Stimulated activated CD4-positive, alpha-beta T cell treated with anti-CD3 and anti-CD28 coated beads, Interleukin-4, amount 100 ng/mL, for 24 hours (primary cell): Measurements from ENCODE around the gene MEF2D.
A peak's percentile ranks its signal among the peaks of the same experiment; 100 is the strongest.

Source experiments
- DNase-seq: peaks from one replicate; pipeline ENCODE4 v3.0.0-alpha.2; 2020

MEF2D gene

DNA sequence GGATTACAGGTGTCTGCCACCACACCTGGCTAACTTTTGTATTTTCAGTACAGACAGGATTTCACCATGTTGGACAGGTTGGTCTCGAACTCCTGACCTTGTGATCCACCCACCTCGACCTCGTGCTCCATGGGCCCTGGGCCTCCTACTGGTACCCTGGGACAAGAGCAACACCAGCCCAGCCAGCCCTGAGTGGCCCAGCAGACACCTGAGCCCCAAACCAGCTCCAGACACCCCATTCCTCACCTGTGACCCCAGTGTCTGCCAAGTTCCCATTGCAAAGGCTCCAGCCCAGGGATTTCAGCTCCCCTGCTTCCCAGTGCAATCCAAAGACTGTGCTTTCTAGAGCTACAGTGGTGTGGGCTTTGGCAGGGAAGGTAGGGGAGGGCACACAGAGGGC is 14.6 kb downstream of the MEF2D start:
- DNase-seq: no peak

DNA sequence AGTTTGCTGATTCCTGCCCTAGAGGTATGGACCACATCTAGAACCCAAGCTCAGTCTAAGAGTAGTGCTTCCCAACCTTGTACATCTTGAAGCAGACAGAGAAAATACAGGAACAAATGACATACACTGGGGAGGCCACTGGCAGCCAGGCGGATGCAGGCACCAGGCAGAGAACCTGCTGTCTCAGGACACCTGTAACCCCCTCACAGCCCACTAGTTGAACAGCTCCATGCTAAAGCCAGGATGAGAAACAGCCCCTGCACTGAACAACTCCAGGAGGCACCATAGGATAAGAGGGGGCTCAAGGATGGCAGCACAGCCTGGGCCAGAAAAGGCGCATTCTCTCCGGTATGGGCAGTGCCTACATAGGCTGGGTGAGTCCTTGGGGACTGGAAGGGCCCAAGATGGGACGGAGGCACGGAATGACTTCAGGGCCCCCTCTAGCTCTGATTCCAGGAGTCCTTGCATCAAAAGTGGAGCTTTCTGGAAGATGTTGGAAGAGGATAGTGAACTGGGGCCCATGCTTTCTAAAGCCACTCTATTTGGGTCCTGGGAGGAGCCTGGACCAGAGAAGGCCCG is 16.0 kb downstream of the MEF2D start:
- no peak for DNase-seq

GRCh38 chr1:156483397-156483796 is 17.2 kb downstream of the MEF2D start:
- no peak for DNase-seq

DNA sequence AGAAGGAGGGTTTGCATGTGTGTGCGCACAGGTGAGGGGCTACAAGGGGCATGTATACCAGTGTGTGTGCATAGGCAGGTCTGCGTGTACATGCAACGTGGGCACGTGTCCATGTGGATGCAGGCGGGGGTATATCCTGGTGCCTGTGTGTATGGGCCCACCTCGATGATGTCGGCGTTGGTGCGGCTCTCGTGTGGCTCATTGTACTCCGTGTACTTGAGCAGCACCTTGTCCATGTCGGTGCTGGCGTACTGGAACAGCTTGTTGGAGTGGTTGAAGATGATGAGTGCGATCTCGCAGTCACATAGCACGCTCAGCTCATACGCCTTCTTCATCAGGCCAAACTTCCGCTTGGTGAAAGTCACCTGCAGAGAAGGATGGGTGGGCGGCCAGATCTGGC is 18.3 kb downstream of the MEF2D start:
- DNase-seq: no peak

- DNase-seq: no peak
These were observed 19.0 kb downstream of the MEF2D start for GRCh38 chr1:156481527-156481926.

DNA sequence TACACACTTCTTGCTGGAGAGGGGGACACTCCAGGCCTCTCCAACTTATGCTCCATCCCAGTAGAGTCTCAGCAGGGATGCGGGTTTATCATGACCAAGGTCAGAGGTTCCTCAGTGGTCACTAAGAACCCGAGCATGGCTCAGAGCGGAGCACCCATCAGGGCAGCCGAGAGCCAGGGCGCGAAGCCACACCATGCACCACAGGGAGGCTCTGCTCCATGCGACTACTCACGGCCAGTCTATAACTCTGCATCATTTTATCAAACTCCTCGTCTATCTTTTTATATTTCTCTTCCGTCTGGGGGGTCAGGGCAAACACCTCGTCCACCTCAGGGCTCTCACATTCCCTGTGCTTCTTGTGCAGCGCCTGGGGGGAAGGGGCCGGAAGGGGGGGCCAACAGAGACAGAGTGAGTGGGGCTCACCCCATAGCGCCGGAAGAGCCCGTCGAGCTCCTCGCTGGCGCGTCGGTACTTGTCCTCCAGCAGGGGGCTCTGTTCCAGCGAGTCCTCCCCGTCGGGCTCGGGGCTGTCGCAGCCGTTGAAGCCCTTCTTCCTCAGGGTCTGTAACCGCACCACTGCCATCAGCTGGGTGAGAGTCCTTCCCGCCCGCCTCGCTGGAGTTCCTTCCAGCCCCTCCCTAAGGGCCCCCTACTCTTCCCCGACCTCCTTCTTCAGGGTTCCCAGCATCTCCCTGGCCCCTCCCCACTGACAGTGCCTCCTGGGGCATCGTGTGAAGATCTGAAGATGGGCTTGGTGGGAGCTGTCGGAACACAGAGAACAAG is 20.0 kb downstream of the MEF2D start:
- peak; percentile 81 for DNase-seq

GRCh38 chr1:156480016-156480370 is 20.6 kb downstream of the MEF2D start:
- DNase-seq: no peak

DNA sequence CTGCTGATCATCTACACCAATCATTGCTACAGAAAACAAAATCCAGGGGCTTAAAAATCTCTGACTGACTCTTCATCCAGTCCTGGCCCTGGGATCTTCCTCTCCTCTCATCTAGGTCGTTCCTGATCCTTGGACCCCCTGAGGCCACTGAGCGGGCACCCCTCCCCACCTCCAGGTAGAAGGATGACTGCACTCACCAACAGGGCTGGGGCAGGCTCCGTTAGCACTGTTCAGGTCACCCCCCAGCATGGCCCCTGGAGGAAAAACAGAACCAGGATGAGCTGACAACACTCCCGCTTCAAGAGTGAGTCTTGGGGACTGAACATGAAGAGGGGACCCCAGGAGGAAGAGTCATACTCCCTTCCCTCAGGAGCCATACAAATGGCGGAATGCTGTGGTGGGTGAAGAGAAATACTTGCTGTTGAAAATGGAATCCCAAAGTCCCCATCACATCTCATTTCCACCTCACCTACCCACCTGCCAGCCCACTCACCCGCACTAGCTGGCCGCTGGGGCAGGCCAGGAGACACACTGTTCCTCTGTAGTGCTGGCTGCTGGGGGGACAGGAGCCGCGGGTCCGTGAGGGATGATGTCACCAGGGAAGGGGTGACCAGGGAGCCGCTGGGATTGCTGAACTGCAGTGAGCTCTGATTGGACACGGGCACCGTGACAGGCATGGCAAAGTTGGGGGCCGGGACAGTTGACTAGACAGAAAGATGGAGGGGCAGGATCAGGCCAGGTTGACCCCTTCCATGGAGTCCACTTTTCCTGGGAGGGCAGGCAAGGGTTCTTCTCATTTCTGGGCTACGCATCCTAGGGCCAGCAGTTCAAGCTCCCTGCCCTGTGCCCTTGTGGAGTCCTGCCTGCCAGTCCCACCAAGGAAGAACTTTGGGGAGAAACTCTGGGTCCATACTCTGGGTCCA is 21.2 kb downstream of the MEF2D start:
- DNase-seq: no peak

DNA sequence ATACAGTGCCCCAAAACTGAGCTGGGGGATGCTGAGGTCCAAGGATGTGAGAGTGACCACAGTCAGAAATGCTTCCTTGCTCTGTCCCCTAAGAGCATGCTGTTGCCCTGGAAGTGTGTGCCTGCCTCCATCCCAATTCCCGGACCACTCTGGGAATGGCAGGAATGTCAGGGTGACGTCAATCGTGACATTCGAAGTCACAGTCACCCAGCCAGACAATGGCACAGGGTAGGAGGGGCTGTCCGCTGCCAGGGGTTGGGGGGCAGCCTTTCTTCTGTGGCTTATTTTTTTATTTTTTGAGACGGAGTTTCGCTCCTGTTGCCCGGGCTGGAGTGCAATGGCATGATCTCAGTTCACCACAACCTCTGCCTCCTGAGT is 22.3 kb downstream of the MEF2D start:
- DNase-seq: no peak

DNA sequence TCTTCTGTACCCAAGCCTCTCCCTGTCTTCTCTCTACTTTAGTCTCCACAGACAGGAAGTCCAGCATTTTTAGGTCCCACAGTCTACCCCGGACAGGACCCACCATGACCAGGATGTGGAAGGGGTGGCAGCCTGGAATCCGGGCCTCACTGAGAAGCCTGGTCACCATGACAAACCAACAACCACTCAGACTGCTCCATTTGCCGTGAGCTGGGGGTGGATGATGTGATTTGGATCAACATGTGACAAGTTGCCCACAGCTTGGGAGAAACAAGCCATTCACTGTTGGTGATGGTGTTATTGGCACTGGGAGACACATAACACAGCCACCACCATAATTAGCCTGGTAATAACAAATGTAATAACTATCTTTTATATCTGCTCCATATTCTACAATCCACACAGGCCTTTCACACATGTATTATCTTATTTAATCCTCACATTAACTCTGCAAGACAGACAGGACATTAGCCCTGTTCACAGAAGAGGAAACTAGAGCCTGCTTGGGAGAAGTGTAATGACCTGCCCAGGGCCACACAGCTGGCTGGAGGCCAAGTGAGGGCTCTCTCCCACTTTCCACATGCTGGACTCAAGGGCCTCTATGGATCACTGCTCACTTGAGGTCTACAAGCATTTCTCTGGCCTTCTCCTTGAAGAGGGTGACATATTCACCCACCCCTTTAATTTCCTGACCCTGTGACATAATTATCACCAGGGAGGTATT is 22.9 kb downstream of the MEF2D start:
- no peak for DNase-seq

DNA sequence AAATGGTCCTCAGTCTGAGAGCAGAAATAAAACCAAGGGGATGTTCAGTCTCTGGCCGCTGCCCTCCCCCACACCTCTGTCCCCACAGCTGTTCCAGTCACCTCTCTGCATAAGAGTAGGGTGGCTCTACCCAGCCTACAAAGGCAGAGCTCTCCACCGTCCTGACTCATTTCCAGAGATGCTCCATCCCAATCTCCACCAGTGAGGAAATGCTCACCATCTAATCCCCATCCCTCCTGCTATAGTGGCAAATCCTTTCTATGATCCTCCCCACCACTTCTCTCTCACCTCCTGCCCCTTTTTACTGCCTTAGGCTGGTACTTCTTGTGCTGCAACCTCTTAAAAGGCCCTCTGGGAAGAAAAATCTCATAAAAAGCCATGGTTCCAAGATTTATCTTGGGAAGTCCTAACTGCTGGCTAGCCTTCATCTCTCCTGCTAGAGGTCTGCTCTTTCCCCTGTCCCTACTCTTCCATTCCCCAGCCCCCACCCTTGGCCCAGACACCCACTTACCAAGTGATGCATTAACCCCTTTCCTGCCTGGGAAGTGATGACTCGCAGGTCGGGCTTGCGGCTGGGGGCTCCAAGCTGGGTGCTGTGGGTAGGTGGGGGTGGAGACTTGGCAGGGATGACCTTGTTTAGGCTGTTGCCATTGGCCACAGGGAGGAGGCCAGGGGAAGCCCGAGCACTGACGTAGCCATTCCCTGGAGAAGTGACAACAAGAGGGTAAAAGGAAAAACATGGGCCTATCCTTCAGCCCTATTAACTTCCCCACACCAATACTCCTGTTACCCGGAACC is 23.9 kb downstream of the MEF2D start:
- DNase-seq: no peak

- no peak for DNase-seq
These were observed 24.7 kb downstream of the MEF2D start for GRCh38 chr1:156475568-156476500.

DNA sequence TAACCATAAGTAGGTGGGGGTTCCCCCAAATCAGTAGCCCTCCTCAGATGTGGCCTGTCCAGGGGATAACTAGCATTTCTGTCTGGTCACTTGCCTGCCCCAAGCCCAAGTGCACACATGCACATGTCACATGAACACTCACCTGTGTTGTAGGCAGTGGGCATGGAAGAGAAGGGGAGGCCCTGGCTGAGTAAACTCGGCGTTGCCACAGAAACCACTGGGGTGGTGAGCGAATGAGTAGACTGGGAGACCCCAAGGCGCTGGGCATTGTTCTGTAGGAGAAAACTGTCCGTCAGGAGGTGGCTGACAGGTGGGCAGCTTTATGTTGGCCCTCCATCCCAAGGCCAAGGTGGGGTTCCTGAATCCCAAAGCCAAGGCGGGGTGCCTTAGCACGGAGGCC is 25.6 kb downstream of the MEF2D start:
- DNase-seq: no peak

DNA sequence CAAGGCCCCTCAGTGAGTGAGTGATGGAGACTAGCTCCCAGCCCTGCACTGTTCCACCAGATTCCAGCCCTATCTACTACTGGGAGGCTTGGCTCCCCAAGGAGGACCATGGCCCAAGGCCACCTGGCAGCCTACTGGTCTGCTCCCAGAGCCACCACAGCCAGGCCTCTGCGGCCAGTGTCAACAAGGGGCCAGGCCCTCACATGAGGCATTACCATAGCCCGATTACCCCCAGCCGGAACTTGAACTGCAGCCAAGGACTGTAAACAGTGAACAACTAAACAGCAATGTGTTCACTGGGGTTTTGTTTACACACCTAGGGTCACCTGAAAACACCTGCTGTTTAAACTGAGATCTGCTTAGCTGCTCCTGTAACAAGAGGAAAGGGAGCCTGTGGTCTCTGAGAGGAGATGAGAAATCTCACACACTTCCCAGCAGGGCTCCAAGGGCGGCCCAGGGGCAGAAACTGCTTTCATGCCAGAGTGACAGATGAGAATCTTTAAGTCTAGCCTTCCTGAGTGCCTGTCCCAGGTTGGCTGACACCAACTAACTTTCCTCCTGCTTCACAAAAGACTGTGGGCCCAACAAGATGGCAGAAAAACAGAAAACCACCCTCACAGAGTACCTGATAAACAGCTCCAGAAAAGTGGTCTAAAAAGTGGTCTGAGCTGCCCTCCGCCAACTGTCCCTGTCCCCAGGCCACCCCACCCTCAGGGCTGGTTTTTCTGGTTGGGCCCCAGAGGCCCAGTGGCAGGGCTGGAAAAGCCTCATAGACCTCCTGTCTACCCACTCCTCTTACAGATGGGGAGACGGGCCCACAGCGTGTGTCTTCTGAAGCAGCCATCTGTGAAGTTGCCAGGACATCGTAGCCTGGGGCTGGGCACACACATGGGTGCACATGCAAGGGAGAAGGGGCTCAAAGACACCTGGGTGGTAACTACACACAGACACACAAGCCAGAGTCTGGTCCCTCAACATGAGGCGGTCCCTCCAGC is 28.8 kb downstream of the MEF2D start:
- DNase-seq: no peak

GRCh38 chr1:156470473-156470872 is 30.1 kb downstream of the MEF2D start:
- DNase-seq: no peak

GRCh38 chr1:156468693-156469345 is 31.8 kb downstream of the MEF2D start:
- no peak for DNase-seq

GRCh38 chr1:156467906-156468305 is 32.7 kb downstream of the MEF2D start:
- no peak for DNase-seq

GRCh38 chr1:156467385-156467784 is 33.2 kb downstream of the MEF2D start:
- no peak for DNase-seq

GRCh38 chr1:156465747-156466365 is 34.7 kb downstream of the MEF2D start:
- no peak for DNase-seq
